ENCODE data around the gene CA12.
"Not testable (repeated sequence)": the region's sequence is repeated elsewhere in the genome, so short reads cannot be mapped to it uniquely, and the experiment has no call there.

Gene CA12

DNA sequence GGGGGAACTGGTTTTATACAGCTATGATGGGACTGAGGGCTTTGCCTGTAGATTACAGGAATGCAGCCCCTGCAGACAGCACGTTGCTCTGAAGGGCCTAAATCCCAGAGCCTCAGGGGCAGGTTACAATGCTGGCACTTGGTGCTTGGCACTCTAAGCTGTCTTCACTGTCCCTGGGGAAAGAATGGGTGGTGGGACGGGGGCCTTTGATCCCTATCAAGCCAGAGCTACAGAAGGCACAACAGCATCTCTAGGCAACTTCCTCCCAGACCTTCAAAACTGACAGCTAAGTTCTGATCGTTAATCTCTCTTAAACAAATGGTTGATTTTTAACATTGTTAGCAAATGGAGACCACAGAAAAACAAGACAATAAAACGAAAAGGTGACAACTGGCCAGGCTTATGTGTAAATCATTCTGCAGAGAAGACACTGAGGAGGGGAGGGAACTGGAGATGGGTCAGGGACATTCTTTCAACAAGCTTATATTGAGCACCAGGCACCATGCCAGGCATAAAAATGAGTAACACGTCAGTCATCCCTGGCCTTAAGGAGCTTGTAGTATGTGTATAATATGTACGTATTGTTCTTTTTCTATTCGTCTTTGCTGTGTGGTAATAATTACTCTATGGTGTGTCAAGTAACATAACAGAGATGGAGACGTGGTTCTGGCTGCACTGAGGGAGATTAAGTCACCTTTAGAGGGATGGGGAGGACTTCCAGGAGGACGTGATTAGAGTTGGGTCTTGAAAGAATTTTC is 49.1 kb downstream of the CA12 start:
- DNase-seq: no peak

DNA sequence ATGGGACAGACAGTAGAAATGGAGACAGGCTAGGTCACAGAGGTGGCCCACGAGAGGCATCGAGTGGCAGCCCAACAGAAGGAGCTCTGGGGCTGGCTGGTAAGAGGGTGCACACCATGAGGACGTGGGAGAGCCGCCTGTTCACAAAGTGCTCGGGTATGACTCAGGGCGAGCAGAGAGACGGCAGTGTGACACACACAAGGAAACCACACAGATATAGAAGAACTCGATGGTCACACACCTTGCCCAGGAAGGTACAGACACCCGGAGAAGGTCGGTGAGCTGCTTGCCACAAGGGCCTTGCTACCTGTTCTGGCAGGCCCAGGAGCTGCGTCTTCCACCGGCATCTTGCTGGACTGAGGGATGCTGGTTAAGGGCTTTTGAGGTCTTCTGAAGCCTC is 50.2 kb downstream of the CA12 start:
- no peak for DNase-seq

DNA sequence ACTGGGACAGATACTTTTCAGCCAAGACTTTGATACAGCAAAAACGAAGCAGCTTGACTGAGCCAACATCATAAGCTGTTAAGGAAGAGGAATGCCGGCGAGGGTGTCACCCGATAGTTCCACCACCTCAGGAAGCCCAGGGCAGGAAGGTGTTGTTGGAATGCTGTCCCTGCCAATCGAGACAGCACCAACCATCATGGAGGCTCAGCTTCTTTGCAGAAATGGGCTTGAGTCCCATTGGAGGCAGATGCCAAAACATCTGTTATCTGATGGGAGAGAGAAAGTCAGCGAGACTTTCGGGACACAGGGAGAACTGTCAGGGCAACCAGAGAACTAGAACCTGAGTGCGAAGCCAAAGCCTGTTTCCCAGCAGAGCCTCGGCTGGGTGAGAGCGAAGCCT is 50.7 kb downstream of the CA12 start:
- no peak for DNase-seq

DNA sequence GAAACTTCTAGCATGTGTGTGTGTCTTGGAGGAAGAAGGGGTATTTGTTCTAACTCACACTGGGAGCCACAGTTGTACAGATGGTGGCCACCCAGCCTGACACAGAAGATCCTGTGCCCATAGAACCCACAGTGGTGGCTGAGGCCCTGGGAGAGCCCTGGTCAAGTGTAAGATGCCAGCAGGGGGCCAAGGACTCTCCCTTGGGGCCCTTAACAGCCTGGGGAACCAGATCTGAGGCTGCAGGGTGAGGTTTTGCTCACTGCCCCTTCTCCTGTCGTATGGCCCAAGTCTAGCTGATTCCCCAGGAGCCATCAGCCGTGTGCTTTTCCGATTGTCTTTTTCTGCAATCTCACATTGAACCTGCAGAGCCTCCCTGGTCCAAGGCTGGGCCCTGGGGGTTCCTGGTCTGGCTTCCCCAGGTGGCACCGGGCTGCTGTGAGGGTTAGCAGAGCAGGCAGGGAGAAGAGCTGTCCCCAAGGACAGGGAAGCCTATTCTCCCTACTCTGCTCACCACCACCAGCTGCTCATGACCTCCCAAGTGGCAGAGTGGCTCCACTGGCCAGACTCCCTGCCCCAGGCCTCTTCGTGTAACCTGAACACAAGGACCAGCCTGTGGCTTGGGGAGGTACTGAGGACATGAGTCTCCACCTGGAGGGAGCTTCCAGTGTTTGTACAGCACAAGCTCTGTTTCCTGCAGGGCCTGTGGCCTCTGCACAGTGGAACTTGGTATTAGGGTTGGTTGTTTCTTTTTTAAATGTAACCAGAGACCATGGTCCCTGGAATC is 51.9 kb downstream of the CA12 start:
- no peak for DNase-seq

DNA sequence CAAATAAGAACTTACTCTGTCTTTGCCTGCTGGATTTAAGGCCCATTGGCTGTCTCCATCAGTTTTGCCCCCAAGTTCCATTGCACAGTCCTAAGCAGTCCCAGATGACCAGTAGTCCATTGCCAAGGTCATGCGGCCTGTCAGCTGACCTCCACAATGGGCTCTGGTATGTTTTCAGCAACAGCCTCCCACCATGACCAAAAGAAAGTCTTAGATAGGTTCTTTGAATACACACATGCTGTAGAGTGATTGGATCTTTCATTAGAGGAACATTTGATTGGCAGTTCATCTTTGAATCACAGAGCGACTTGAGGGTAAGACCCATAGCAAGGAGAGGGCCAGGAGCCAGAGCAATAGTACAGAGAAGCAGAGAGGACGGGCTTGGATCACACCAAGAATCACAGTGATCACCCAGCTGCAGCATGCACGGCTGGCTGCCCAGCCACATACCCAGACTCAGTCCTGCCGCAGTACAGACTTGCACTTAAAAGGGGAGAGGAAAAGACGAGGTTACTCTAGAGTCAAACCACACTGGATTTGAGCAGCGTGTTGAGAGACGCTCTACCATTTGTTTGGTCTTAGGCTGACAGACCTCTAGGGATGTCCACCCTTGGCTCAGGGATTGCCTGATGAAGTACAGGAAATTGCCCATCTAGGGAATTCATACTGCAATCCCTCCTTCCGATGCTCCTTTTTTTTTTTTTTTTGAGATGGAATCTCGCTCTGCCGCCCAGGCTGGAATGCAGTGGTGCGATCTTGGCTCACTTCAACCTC is 53.8 kb downstream of the CA12 start:
- no peak for DNase-seq

DNA sequence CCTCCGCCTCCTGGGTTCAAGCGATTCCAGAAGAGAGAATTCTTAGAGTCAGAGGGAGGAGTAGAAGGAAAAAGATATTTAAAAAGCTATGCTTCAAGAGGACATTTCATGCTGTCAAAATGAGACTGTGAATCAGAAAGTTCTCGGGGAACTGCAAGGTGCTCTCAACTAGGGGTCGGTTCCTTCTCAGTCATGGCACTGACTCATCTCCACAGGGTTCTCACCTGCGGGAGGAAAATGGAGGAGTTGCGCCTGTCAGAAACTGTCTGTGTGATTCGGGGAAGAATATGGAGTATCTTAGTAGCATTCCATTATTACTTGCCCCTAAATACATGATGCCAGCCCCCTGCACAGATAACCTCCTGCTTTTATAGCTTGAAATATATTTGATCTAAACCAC is 56.9 kb downstream of the CA12 start:
- DNase-seq: no peak

DNA sequence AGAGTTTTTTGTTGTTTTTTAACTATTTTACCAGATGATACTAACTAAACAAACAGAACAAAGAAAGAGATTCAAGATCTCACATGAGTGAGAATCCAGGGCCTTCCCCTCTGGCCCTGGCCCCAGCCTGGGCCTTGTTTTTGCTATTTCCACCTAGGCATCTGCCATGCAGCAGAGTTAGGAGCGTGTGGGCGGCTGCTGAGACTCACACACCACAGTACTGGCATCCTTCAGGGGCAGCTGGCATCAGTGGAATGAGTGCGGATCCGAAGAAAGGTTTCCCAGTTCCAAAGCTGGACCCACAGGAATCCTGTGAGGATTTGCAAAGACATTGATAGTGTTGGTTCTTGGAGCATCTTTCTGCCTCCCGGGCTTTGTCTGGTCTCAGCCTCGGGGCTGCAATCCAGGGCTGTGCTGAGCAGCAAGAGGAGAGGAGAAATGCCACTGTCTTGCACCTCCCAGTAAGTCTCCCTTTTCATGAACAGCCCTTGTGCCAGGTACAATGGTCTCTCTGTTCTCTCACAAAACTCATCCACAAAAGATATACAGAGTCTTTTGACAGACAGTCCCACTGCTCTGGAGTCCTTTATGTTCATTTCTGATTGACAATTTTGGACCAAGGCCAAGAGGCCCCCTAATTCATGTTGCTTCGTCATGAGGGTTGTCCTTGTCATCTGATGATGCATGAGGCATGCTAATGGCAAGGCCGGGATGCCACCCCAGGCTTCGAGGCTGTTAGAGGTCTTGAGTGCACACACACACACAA is 57.7 kb downstream of the CA12 start:
- no peak for DNase-seq

DNA sequence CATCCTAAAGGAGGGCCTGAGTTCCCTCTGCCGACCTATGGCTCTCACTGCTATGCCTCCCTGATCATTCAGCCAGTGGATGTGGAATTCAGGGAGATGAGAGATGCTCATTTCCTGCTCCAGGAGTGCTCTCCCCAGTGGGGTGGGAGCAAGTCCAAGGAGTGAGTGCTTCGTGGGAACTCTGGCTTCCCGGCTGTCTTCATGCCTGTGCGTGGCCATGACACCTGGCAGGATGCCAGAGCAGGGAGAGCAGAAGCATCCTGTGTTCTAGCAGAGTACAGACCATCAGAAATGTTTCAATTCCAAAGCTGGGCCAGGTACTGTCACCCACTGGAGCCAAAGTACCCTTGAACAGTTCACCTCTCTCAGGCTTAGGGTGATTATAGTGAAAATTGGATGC is 59.1 kb downstream of the CA12 start:
- DNase-seq: no peak

DNA sequence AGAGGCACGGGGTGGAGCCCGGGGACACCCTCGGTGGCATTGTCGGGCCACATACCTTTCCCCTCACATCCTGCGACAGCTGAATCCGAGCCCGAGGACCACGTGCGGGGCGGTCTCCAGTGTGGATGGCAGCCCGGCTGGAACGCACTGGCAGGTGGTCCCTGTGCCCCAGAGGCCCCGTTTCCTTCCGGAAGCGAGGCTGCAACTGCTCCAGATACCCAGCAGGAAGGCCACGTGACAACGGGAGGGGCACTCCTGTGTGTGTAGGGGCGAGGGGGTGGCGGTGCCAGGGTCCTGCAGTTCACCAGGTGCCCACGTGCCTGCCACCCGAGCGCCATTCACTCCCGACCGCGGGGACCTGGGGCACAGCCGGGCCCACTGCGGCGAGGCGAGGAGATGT is 60.2 kb downstream of the CA12 start:
- DNase-seq: no peak

DNA sequence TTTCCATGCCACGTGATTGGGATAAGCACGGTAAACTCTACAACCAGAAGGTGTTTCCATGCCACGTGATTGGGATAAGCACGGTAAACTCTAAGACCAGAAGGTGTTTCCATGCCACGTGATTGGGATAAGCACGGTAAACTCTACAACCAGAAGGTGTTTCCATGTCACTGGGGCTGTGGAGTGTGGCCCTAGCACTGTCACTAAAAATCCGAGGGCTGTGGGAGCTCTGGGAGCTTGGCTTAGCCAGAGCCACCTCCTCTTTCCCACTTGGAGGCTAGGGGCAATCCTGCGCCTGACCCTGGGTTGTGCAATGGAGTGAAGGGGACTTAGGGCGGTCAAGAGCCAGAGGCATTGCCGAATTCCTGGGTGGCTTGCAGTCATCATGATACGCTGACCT is 60.7 kb downstream of the CA12 start:
- DNase-seq: not testable (repeated sequence)

DNA sequence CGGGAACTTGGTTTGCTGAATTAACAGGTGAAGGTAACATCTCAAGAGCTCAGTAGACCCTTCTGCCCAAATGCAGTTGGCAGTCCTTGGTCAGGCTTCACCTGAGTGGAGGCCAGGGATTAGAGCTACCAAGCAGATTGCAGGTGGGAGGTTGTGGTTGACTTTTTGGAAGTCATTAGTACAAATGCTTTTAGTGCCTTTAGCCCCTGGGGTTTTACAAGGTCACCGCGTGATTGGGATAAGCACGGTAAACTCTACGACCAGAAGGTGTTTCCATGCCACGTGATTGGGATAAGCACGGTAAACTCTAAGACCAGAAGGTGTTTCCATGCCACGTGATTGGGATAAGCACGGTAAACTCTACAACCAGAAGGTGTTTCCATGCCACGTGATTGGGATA is 61.2 kb downstream of the CA12 start:
- not testable (repeated sequence) for DNase-seq

DNA sequence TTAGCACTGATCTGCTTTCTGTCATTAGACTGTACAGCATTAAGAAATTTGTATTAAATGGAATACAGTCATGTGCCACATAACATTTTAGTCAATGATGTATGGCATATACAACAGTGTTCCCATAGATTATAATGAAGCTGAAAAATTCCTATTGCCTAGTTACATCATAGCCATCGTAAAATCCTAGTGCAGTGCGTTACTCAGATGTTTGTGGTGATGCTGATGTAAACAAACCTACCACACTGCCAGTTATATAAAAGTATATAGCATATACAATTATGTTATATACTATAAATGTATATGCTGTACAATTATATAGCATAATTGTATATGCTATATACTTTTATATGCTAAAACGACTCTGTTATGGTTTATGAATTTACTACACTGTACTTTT is 62.6 kb downstream of the CA12 start:
- no peak for DNase-seq

DNA sequence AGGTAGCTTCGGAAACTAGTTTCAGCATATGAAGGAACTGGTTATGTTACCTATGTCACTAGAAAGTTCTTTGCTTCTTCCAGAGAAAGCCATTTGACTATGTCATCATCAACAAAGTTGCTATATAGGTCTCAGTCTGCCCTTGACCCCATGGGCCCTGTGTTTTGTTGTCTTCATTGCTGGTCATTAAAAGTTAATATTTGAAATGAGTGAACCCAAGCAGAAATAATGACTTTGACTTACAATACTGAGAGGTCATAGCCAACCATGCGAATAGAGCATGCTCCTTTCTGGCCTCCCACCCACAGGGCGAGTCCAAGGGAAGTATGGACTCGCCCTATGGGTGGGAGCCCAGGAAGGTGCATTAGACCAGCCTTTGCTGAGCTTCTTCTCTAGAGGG is 63.3 kb downstream of the CA12 start:
- no peak for DNase-seq

DNA sequence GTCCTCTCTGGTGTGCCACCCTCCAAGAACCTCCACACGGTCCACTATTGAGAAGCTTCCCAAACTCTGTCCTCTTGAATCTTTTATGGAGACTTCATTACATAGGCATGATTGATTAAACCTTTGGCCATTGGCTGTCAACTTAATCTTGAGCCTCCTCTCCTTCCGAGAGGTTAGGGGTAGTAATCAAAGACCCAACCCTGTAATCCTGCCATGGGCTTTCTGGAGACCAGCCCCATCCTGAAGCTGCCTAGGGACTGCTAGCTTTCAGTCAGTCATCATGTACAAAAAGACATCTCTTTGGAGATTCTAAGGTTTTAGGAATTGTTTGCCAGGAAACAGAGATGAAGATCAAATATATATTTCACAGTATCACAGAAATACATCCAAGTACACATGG is 67.2 kb downstream of the CA12 start:
- DNase-seq: no peak

DNA sequence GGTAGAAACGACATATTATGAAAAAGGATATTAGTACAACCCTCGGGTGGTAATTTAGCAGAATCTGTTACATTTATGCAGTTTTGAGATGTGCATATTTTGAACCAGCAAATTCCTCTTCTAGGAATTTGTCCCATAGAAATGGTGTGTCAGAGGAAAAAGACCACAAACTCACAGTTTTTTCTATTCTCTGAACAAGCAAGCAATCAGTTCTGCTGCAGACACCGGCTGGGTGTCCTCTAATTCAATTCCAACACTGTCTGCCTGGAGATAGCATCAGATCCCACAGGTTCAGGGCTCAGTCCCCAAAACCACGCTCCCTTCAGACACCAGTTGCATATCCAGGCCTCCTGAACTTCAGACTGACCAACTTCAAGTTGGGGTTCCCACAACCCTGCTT is 67.8 kb downstream of the CA12 start:
- no peak for DNase-seq

DNA sequence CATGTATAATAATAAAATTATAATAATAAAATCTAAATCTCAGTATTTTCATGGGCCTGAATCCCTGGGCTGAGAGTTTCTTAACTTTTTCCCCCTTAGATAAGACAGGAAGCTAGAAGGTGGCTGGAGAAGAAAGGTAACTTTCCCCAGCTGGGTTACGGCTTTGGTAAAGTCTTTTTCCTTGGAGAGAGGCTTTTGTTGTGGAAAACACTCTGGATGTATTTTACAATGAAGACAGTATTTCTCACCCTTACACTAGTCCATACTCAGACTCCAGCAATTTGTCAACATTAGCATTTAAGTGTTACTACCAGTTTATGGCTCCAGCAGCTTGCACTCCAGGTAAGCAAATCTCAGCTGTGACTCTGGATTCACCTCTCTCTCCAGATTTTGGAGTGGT is 69.4 kb downstream of the CA12 start:
- DNase-seq: no peak

DNA sequence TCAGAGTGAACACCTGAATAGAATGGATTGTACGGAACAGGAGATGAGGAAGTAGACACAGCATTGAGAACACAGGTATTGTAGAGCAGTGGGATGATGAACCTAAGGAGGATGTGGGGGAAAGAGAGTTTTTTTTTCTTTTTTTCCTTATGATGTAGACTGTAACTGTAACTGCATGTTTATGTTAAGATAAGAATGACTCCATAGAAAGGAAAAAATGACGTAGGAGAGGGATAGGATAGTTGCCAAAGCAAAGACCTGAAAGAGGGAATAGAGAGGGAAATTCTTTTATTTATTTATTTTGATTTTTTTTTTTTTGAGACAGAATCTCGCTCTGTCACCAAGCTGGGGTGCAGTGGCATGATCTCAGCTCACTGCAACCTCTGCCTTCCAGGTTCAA is 71.0 kb downstream of the CA12 start:
- DNase-seq: no peak

DNA sequence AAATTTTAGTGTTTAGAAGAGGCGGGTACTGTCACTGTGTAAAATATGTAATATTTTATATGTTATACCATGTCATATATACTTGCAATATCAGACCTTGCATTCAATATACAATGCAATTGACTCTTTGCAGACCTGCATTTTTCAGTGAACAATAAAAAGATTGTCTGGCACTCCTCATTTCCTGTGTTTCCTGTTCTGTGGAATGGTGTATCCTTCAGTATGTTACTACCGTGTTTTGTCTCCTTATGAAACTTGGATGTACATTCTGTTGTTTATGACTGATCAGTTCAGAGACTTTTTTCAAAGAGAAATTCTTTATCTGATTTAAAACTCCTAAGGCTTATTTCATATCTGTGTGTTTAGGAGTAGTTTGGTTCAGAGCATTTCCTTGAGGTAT is 72.7 kb downstream of the CA12 start:
- no peak for DNase-seq

DNA sequence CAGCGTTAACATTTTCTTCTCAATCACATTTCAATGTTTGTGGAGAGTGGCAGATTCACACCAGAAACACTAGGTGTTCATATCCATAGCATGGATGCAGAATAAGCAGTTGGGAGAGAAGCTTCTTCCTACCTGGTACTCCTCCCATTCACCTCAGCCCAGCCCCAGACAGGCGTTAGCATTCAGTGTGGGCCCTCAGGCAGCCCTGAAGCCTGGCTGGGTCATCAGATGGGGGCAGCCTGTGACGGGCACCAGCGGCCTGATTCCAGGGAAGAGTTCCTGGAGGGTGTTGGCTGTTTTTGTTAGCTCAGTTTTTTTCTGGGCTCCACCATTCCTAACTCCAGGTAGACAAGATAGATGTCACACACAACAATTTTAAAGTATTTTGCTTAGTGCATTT is 73.2 kb downstream of the CA12 start:
- no peak for DNase-seq

DNA sequence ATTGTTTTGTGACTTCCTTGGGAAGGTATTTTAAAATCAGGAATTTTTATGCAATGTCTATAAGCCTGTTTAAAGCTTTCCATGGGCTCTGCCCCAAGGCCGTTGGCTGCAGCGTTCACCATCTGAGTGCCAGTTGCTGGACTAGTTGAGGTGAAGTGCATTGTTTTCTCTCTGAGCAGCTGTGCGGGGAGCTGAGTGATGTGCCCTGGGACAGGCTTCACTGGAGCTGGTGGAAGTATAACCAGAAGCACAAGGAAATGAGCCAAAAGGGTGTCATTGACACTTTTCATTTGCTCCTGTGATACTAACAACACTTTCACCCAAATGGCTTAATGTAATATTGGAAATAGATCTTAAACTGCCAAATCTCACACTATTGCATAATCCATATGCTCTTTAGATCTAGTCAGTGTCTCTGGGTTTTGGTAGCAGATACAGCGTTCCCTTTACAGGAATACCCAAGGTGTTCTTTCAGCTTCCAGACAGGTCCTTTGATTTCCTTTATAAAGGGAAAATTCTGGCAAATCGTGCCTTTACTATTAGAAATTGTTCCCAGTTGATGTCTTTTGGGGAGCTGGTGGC is 75.1 kb downstream of the CA12 start:
- DNase-seq: no peak

DNA sequence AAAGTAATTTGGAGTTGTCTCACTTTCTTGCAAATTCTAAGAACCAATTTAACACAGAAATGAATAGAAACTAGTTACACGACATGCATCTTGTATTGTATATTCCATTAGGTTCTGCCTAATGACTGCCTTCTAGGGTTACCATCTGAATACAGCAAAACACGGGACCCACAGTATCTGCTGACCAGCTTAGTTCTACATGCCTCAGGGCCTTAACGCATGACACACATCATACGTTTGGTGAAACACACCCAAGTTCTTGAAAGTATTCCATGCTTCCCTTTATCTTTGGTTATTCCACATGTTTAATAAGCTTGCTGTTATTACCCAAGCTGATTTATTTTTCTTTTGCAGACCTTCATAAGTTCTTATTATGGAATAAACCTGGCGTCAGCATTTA is 76.4 kb downstream of the CA12 start:
- DNase-seq: no peak

DNA sequence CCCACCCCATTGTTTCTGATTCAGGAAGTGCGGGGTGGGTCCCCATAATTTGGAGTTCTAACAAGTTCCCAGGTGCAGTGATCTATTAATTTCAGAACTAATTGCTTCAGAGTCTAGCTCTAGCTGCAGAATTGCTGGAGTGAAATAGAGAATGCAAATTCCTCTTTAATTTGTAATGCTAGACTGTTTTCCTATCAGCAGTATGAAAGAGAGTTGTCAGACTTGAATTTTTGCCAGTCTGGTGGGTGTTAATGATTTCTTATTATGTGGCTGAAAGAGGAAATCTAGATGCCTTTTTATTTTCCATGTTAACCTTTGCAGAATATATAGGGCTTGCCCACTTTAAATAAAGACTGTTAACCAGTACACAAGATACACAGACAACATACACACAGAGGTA is 80.6 kb downstream of the CA12 start:
- DNase-seq: no peak
